Mesodermal cell (in vitro differentiated cells): ENCODE data around the gene ZGPAT.

Source experiments
- H3K27ac ChIP-seq: 2 replicates; pipeline ENCODE4 v1.7.0; 2013; ENCODE audit warnings: mild to moderate bottlenecking, low read depth, low read length, moderate library complexity; ENCODE audit not compliant: severe bottlenecking
- H3K36me3 ChIP-seq: 2 replicates; pipeline ENCODE4 v1.7.1; 2013; ENCODE audit warnings: mild to moderate bottlenecking, low read length, moderate library complexity; ENCODE audit not compliant: control insufficient read depth, insufficient read depth
- H3K4me1 ChIP-seq: one replicate; pipeline ENCODE4 v1.7.1; 2013; ENCODE audit warnings: mild to moderate bottlenecking, low read length; ENCODE audit not compliant: insufficient read depth, control insufficient read depth, poor library complexity, severe bottlenecking
- H3K4me3 ChIP-seq: 2 replicates; pipeline ENCODE4 v1.7.0; 2013; ENCODE audit warnings: low read length, control low read depth, mild to moderate bottlenecking; ENCODE audit not compliant: insufficient read depth, poor library complexity, severe bottlenecking; ENCODE audit errors: extremely low read depth
- H3K9me3 ChIP-seq: 2 replicates; pipeline ENCODE4 v1.7.1; 2013; ENCODE audit warnings: mild to moderate bottlenecking, low read length, moderate library complexity; ENCODE audit not compliant: control insufficient read depth
- WGBS, 2 experiments: methylation state at CpG; one replicate each; pipeline ENCODE4 v1.1.5; 2013; ENCODE audit warnings: missing lambda C conversion rate in 2 of 2; ENCODE audit not compliant: insufficient coverage in 2 of 2; 5-methylcytosine and 5-hydroxymethylcytosine counted together

ZGPAT gene

DNA sequence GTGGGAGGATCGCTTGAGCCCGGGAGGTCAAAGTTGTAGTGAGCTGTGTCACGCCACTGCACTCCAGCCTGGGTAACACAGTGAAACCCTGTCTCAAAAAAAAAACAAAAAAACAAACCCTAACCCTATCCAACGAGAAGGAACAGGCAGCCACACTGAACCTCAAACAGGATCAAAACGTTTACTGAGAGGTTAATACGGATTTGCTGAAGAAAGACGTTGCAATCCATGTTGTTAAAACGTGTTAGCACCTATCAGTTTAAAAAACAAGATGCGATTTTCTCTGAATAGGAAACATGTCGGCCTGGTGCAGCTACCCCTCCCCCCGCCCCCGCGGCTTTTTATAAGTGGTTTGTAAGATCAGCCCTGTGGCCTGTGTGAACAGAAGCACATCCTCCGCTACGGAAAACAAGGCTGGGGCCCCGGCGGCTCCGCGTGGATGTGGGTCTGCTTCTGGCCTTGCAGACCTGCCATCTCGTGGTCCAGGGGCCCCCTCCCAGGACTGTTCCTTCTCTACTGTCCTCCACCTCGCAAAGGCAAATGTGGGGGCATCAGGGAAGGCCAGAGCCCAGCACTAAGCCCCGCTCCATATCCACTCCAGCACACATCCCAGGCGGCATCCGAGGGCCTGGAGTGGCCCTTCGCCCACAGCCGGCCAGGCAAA lies 43.1 kb downstream of the ZGPAT start:
- H3K36me3 ChIP-seq: peaks cover 35% of the 10 kb centered on the region
- H3K4me3 ChIP-seq: no peak overlapping the region
- no peaks in the 10 kb centered on the region for H3K9me3 ChIP-seq
- peaks cover 5% of the 10 kb centered on the region for H3K4me1 ChIP-seq
- WGBS, 2 experiments: 82 to 88% methylated on average over 20 to 23 of the region's 26 CpGs
- peak overlapping the region; percentile 41 for H3K27ac ChIP-seq

DNA sequence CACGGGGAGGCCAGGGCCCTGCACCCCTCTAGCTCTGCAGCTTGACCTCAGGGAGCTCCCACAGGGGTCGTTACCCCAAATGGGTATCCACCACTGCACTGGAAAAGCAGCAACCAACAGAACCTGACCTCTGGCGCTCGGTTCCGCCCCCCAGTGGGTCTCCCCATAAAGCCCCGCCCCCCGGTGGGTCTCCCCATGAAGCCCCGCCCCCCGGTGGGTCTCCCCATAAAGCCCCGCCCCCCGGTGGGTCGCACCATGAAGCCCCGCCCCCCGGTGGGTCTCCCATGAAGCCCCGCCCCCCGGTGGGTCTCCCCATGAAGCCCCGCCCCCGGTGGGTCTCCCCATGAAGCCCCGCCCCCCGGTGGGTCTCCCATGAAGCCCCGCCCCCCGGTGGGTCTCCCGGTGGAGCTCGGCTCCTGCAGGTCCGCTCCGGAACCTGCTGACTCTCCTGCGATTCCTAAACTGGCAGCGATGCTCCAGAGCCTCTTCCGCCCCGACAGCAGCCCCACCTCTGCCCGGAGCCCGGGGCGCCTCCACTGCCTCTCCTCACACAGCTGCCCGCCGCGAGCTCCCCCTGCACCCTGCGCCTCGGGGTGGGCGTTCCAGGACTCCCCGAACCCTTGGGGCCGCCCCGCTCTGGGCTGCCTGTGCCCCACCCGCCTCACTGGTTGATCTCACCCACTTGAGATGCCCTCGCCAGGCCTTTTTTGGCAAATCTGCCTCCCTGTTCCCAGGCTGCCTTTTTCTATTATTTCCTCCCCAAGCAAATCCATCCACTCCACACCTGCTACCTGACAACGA lies 43.8 kb downstream of the ZGPAT start:
- Histone ChIP-seq H3K36me3 (peaks cover 30% of the 10 kb centered on the region), H3K4me1 (peaks cover 5% of the 10 kb centered on the region), H3K27ac (peak overlapping the region; percentile 41), H3K4me3 (no peak overlapping the region), H3K9me3 (no peaks in the 10 kb centered on the region)
- WGBS, 2 experiments: 94 to 95% methylated on average over 19 to 24 of the region's 45 CpGs

DNA sequence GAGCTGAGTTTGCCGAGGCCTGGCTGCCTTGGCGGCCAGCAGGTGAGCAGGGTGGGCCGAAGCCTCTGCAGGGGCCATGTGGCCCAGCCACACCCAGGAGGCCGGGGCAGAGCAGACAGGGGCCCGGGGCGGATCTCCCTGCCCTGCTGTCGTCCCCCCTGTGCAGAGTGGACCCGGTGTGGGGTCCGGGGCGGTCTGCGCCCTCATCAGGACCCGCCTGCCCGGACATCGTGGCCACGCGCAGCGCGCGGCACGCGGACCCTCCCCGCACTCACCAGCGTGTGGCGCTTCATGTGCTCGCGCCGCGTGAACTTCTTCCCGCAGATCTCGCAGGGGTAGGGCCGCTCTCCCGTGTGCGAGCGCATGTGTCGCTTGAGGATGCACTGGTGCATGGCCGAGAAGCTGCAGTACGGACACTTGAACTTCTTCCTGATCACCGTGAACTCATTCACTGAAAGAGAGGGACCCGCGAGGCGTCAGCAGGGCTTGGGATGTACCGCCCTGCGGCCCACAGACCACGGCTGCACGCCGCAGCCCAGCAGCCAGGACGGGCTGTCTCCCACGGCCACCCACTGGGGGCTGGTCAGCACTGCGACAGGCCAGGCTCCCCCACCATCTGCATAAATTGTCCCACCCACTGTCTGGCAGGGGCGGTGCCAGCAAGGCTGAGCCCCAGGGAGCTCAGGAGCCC lies 44.7 kb downstream of the ZGPAT start:
- H3K27ac ChIP-seq: no peak overlapping the region
- H3K4me3 ChIP-seq: no peak overlapping the region
- 91 to 93% methylated on average over 43 to 50 of the region's 50 CpGs for WGBS, 2 experiments
- peaks cover 5% of the 10 kb centered on the region for H3K4me1 ChIP-seq
- H3K9me3 ChIP-seq: no peaks in the 10 kb centered on the region
- peaks cover 33% of the 10 kb centered on the region for H3K36me3 ChIP-seq

DNA sequence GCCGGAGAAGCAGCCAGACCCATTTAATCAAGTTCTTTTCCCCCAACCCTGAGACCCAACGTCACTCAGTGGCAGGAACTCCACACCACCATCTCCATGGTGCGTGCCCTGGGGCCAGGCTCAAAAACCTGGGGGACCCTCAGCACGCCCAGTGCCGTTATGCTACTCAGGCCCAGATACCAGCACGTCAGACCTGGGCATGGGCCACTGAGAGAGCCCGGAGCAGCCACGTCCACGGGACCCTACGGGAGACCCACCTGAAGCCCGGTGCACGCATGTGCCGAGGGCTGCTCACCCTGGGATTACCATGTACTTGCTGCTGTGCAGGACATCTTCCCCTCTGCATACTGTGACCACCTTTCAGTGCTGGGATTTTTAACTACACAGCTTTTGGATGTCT lies 45.5 kb downstream of the ZGPAT start:
- no peak overlapping the region for H3K27ac ChIP-seq
- peaks cover 33% of the 10 kb centered on the region for H3K36me3 ChIP-seq
- H3K9me3 ChIP-seq: no peaks in the 10 kb centered on the region
- H3K4me3 ChIP-seq: no peak overlapping the region
- WGBS, 2 experiments: 96 to 97% methylated on average over 11 to 13 of the region's 13 CpGs
- peaks cover 5% of the 10 kb centered on the region for H3K4me1 ChIP-seq

DNA sequence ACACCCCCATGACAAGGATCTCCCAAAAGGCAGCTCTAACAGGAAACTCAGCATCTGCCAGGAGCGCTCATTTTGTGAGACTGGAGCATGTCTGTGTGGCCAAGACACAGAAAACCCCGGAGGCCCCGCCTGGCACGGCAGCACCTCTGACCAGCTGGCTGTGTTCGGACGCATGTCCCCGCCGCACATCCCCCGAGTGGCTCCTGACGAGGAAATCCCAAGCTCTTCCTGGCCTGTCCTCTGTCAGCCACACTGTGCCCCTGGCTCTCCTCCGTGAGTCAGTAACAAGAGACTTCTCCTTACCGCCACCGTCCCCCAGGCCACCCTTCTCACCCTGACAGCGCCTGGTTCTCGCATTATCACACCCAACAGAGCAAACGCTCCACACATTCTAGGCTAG lies 46.2 kb downstream of the ZGPAT start:
- Histone ChIP-seq H3K27ac (no peak overlapping the region), H3K36me3 (peaks cover 33% of the 10 kb centered on the region), H3K9me3 (no peaks in the 10 kb centered on the region), H3K4me3 (no peak overlapping the region), H3K4me1 (peaks cover 5% of the 10 kb centered on the region)
- WGBS, 2 experiments: 86% methylated on average over 12 of the region's 16 CpGs

DNA sequence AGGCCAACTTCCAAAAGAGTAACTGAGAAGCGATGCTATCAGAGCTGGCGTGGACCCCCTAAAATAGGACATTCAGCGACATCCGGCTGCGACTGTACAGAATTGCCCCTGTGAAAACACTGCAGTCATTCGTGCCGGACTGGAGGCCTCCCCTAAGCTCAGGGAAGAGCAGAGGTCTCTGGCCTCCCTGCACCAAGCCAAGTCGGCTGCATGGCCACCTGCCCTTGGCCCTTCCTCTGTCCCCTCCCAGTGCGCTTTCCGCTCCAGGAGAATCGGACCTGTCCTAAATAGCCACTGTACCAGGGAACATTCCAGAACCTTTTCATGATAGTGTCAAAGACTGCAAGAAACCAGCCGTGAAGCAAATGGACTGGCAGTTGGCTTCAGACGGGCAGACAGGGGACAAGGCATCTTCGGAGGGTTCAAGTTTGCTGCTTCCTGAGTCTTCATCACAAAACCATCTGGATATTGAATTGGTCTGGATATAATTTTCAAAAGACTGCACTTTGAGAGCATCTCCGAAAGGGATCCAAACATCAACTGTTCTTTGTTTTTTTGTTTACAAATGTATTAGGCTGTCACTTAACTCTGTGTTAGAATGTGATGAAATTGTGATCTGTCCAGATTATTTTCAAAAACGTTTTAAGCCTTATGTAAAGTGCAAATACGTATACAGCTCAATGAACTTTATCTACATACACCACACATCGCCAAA lies 48.3 kb downstream of the ZGPAT start:
- H3K4me3 ChIP-seq: no peak overlapping the region
- peaks cover 35% of the 10 kb centered on the region for H3K36me3 ChIP-seq
- H3K4me1 ChIP-seq: peaks cover 3% of the 10 kb centered on the region
- H3K27ac ChIP-seq: no peak overlapping the region
- H3K9me3 ChIP-seq: no peaks in the 10 kb centered on the region
- WGBS, 2 experiments: 92% methylated on average over 16 to 17 of the region's 18 CpGs

DNA sequence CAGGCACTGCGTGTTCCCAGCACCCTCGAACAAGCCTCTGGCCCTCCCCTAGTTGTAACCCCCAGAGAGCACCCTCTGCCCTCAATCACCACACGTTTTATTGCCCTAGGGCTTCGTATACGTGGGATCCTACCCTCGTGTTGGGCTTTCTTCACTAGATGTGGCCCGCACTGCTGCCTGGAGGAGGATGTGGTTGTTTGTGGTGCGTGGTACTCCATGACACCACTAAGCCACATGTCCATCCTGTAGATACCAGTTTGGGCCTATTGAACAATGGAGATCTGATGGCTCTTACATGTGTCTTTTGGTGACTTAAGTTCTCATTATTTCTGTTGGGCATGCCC lies 48.8 kb downstream of the ZGPAT start:
- no peaks in the 10 kb centered on the region for H3K9me3 ChIP-seq
- H3K36me3 ChIP-seq: peaks cover 35% of the 10 kb centered on the region
- WGBS, 2 experiments: 63 to 95% methylated on average over 3 of the region's 8 CpGs
- no peak overlapping the region for H3K27ac ChIP-seq
- H3K4me3 ChIP-seq: no peak overlapping the region
- no peaks in the 10 kb centered on the region for H3K4me1 ChIP-seq

DNA sequence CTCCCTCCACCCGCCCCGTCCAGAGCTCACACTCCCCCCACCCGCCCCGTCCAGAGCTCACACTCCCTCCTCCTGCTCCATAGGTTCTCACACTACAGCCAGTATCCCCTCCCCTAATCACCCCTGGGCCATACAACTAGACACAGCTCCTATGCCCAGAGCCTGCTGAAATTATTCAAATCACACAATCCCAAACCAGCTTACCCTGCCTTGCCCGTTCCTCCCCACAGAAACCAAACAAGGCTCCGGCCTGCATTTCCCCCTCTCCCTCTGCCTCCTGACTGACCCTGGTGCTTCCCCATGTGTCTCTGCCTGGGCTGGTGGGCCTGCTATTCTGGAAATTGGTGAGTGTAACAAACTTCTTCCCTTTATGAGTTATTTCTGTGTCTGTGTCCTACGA lies 50.3 kb downstream of the ZGPAT start:
- WGBS, 2 experiments: 88 to 100% methylated on average over 3 to 4 of the region's 7 CpGs
- Histone ChIP-seq H3K27ac (no peak overlapping the region), H3K4me1 (no peaks in the 10 kb centered on the region), H3K9me3 (no peaks in the 10 kb centered on the region), H3K36me3 (peaks cover 35% of the 10 kb centered on the region), H3K4me3 (no peak overlapping the region)

DNA sequence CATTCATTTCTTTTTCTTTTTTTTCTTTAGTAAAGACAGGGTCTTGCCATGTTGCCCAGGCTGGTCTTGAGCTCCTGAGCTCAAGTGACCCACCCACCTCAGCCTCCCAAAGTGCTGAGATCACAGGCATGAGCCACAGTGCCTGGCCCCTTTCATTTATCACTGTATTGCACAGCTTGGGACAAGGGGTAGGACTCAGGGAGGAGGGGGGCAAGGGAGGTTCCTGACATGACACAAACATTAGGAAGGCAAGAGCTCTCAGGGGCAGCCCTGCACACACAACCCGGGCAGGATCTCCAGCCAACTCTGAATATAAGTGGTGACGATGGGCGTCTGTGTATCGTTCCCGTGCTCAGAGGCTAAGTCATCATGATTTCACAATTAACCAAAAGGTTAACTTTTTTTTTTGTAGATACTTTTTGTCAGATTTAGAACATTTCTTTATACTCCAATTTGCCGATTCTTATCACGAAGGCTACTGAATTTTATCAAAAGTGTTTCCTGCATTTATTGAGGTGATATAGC lies 51.6 kb downstream of the ZGPAT start:
- Histone ChIP-seq H3K4me3 (no peak overlapping the region), H3K9me3 (no peaks in the 10 kb centered on the region), H3K27ac (no peak overlapping the region), H3K4me1 (no peaks in the 10 kb centered on the region), H3K36me3 (peaks cover 43% of the 10 kb centered on the region)
- 33 to 67% methylated on average over 1 of the region's 7 CpGs for WGBS, 2 experiments

DNA sequence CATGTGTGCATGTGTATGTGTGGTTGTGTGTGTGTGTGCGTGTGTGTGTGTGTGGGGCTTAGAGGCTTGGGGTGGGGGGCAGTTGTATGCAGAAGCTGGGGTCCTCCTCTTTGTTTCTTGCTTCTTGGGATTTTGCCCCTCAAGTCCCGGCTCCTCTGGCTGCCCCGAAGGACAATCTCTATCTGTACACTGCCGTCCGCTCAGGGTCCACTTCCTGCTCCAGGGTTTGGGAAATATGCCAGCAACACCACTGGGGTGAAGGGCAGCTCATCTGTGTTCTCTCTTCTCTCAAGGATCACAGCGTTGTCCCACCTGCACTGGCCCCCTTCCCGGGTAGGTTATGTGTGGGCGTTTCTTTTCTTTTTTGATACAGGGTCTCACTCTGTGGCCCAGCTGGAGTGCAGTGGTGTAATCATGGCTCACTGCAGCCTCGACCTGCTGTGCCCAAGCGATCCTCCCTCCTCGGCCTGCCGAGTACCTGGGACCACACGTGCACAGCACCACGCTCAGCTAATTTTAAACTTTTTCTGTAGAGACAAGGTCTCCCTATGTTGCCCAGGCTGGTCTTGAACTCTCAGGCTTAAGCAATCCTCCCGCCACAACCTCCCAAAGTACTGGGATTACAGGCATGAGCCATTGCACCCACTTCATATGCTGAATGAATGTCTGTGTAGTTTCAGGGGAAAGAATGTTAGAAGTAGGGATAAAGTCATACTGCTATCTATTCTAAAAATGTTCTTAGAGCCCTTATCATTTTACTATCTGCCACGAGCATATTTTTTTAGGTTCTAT lies 57.4 kb downstream of the ZGPAT start:
- 95 to 96% methylated on average over 7 to 13 of the region's 16 CpGs for WGBS, 2 experiments
- Histone ChIP-seq H3K36me3 (peaks cover 67% of the 10 kb centered on the region), H3K4me1 (no peaks in the 10 kb centered on the region), H3K4me3 (no peak overlapping the region), H3K27ac (no peak overlapping the region), H3K9me3 (no peaks in the 10 kb centered on the region)
